Neural crest cell (in vitro differentiated cells): ENCODE results near the gene FUCA1. TPM values are rescaled to one million over a fixed set of nuclear protein-coding genes. Genes with fewer than 3 reads are reported as not detected.

ENCODE experiments used
- DNase-seq: peaks from one replicate; pipeline ENCODE4 v3.0.0; 2021; ENCODE audit warnings: low read depth, mixed read lengths, low spot score
- H3K27ac Mint-ChIP-seq: one replicate; pipeline ENCODE4 v1.8.0; 2021; ENCODE audit warnings: mild to moderate bottlenecking, mixed read lengths; ENCODE audit not compliant: unreplicated experiment
- H3K27me3 Mint-ChIP-seq: 2 replicates; pipeline ENCODE4 v1.8.0; 2021; ENCODE audit warnings: low read depth, mild to moderate bottlenecking, mixed read lengths
- H3K36me3 Mint-ChIP-seq: 2 replicates; pipeline ENCODE4 v1.8.0; 2021; ENCODE audit warnings: low read depth, mild to moderate bottlenecking, mixed read lengths
- H3K4me1 Mint-ChIP-seq: 2 replicates; pipeline ENCODE4 v1.8.0; 2021; ENCODE audit warnings: mixed read lengths
- H3K4me3 Mint-ChIP-seq: one replicate; pipeline ENCODE4 v1.8.0; 2021; ENCODE audit warnings: mild to moderate bottlenecking, mixed read lengths
- H3K9me3 Mint-ChIP-seq: 2 replicates; pipeline ENCODE4 v1.8.0; 2021; ENCODE audit warnings: mixed read lengths
- CTCF ChIP-seq: fragments of 200-600 bp; sonication (generic); conservative IDR thresholded peaks from 2 replicates; pipeline ENCODE4 v1.5.0; 2021; ENCODE audit warnings: antibody characterized with exemption, mild to moderate bottlenecking
- long read RNA-seq: library from polyadenylated mRNA; unstranded; transcript quantifications from one replicate; pipeline ENCODE4 v2.0.0, GENCODE V29; 2020
- total RNA-seq: library from RNA; stranded (reverse); gene quantifications from 2 replicates; pipeline ENCODE4 v1.2.1, GENCODE V29; 2021

Gene FUCA1
- total RNA-seq, result 6.7 and 7.6 TPM in 2 replicates
- long read RNA-seq, transcript FUCA1-201 (8 exons, 2,047 nt), result major isoform, 47 of 48 reads
- long read RNA-seq, partial matches to known transcripts, result 0 of 48 reads
- long read RNA-seq, other reads (novel, unspliced or antisense), result 1 of 48 reads

GRCh38 chr1:23867895-23868556 lies at the start of gene FUCA1:
FUCA1 (minus strand) TSS chr1:23868290; CDS start chr1:23868286, 4 bp downstream.
- Mint-ChIP-seq H3K27ac (peak within 1 kb of the TSS; percentile 43), H3K27me3 (peaks cover 46% of the 10 kb centered on the region), H3K4me3 (peak within 1 kb of the TSS; percentile 86), H3K4me1 (peaks cover 13% of the 10 kb centered on the region), H3K36me3 (no peaks in the 10 kb centered on the region), H3K9me3 (no peaks in the 10 kb centered on the region)
- peak; percentile 88 for DNase-seq
- TF ChIP-seq CTCF, result peak; percentile 99

GRCh38 chr1:23916209-23917131 lies 48.4 kb upstream of the FUCA1 start:
- Mint-ChIP-seq H3K4me3 (no peak overlapping the region), H3K9me3 (no peaks in the 10 kb centered on the region), H3K4me1 (peaks cover 4% of the 10 kb centered on the region), H3K27ac (no peak overlapping the region), H3K36me3 (no peaks in the 10 kb centered on the region), H3K27me3 (no peaks in the 10 kb centered on the region)
- TF ChIP-seq CTCF, result peak; percentile 74
- DNase-seq, result peak; percentile 55

GRCh38 chr1:23915466-23915865 lies 47.4 kb upstream of the FUCA1 start:
- no peak for DNase-seq
- TF ChIP-seq CTCF, result no peak
- H3K9me3 Mint-ChIP-seq, result no peaks in the 10 kb centered on the region
- no peaks in the 10 kb centered on the region for H3K36me3 Mint-ChIP-seq
- no peak overlapping the region for H3K27ac Mint-ChIP-seq
- H3K27me3 Mint-ChIP-seq, result no peaks in the 10 kb centered on the region
- H3K4me1 Mint-ChIP-seq, result peaks cover 4% of the 10 kb centered on the region
- no peak overlapping the region for H3K4me3 Mint-ChIP-seq

GRCh38 chr1:23914921-23915320 lies 46.8 kb upstream of the FUCA1 start:
- Mint-ChIP-seq H3K36me3 (no peaks in the 10 kb centered on the region), H3K4me3 (no peak overlapping the region), H3K27ac (no peak overlapping the region), H3K27me3 (peaks cover 2% of the 10 kb centered on the region), H3K9me3 (no peaks in the 10 kb centered on the region), H3K4me1 (peaks cover 4% of the 10 kb centered on the region)
- DNase-seq, result no peak
- TF ChIP-seq CTCF, result no peak

GRCh38 chr1:23913212-23913880 lies 45.3 kb upstream of the FUCA1 start, which contains the start of gene CNR2:
CNR2 (minus strand) TSS chr1:23913362; CDS start chr1:23875617, 37,745 bp downstream.
- H3K36me3 Mint-ChIP-seq, result no peaks in the 10 kb centered on the region
- no peaks in the 10 kb centered on the region for H3K9me3 Mint-ChIP-seq
- no peak for TF ChIP-seq CTCF
- no peak within 1 kb of the TSS for H3K4me3 Mint-ChIP-seq
- peaks cover 4% of the 10 kb centered on the region for H3K4me1 Mint-ChIP-seq
- H3K27me3 Mint-ChIP-seq, result peaks cover 10% of the 10 kb centered on the region
- no peak for DNase-seq
- H3K27ac Mint-ChIP-seq, result no peak within 1 kb of the TSS
